Raji (cell line): ENCODE measurements around the gene LHX5.

Experiments
- POLR2A ChIP-seq: IDR thresholded peaks from 2 replicates; pipeline ENCODE4 v1.6.1; 2011; ENCODE audit warnings: low read depth, low read length, control low read depth; ENCODE audit not compliant: insufficient read depth

Gene LHX5

DNA sequence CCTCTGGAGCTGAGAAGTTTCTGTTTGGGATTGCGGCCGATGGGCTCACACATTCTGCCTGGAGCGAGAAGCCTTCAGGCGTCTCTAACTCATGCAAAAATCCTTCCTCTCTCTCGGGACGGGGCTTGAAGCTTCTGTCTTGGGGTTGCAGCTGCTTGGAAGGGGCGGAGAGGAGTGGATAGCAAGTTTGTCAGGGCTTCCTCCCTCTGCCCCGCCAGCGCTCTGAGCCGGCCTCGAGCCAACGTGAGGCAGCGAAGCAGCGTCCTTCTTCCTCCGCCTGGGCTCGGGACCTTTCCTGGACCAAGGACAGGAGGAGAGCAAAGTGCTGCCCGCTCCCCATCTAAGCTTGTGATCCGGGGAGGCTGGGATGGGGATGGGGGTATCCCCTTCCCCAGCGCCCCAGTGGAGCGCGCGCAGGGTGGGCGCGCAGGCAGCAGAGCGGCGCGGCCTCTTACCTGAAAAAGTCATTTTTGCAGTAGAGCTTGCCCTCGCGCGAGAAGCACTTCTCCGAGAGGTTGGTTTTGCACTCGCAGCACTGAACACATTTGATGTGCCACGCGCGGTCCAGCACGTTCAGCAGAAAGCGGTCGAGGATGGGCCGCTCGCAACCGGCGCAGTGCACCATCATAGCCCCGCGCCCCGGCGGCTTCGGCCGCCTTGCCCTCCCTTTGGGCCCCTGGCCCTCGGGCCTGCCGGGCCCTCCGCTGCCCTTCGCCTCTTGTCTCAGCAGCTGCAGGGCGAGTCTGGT lies 626 bp downstream of the LHX5 start:
- no peak for TF ChIP-seq POLR2A

DNA sequence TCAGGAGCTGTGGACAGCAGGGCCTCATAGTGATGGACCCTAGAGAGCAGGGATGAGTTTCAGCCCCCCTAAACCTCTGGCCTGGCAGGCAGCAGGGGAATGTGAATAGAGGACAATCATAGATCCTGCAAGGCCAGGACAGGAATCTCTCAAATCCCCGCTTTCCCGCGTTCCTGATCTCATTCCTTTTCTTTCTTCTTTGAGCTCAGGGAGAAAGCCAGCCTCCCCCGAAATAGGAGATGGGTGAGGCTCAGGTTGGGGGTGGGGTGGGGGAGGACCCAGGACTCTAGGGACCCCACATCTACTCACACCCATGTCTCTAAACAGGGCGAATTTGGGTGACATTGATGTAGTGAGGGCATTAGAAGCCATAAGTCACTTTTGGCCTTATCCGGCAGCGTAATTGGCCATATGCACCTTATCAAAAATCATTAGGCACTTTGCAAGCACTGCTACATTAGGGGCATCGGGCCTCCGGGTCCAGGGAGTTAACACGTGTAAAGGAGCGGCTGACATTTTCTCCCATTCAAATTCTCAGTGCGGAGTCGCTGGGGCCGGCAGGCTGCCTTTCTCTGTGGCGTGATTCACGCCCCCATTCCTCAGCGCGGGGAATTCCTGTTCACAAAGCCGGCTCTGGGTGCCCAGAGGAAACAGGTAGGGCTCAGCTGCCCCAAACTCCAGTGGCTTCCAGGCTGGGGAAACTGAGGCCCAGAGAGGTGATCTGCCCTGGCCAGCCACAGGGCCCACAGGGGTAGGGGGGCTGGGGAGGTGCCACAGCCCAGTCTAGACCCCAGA lies 1.5 kb downstream of the LHX5 start:
- no peak for TF ChIP-seq POLR2A

DNA sequence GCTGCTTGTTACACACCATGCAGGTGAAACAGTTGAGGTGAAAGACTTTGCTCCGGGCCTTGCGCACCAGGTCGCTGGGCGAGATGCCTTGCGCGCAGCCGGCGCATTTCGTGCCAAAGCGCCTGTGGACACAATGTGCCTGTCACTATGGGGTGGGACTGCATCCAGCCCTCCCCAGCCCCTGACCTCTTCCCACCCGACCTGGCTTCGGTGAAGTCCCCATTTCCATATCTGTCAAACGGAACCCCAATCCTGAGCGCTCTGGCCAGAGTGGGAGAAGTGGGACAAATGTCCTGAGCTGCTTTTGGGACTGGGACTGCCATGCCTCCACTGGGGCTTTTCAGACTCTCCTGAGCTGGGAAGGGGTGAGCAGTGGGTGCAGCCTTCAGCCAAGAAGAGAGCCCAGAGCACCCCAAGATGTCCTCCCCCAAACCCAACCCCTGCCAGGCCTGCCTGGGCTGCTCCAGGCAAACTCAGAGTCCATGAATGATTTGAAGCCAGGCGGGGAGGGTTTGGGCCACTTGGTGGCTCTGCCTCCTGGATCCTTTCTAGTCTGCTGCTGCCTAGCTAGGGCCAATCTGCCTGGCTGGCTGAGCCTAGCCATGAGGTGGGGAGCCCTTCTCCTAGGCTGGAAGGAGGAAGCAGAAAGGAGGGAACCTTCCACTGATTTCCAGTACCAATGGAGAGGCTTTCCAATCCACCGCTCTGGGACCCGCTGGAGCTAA lies 2.3 kb downstream of the LHX5 start:
- TF ChIP-seq POLR2A, result no peak

DNA sequence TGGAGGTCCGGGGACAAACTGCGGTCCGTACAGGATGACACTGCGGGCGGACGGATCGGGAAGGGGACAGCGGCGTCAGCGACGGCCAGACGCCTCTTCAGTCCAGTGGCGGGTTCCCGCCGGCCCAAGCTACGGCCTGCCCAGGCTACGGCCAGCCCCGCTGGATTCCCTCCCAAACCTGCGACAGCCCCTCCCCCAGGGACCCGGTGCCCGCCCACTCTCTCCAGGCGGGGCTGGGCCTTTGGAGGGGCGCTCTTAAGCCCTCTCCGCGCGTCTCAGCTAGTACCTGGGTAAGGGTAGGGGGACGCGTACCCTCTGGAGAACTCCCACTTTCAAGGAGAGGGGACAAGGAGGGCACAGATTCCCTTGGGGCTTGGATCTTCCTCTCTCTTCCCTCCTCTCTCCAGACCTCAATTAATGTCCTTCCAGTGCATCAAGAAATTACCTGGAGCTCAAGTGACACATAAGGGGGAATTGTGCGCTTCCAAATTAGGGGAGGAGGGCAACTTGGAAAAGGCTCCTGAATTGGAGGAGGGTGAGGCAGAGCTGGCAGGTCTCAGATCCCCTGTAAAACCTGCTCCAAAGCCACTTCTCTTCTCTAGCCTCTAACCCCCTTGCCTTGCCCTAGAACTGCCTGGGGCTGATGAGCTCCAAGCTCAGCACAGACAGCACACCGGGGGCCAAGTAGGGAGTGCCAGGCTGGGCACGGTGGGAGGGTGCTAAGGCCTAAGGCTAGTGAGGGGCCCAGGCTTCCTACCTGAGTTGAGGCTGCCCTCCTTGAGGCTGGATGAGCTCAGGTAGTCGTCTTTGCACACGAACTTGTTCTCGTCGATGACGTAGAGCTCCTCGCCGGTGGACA lies 3.1 kb downstream of the LHX5 start:
- no peak for TF ChIP-seq POLR2A

DNA sequence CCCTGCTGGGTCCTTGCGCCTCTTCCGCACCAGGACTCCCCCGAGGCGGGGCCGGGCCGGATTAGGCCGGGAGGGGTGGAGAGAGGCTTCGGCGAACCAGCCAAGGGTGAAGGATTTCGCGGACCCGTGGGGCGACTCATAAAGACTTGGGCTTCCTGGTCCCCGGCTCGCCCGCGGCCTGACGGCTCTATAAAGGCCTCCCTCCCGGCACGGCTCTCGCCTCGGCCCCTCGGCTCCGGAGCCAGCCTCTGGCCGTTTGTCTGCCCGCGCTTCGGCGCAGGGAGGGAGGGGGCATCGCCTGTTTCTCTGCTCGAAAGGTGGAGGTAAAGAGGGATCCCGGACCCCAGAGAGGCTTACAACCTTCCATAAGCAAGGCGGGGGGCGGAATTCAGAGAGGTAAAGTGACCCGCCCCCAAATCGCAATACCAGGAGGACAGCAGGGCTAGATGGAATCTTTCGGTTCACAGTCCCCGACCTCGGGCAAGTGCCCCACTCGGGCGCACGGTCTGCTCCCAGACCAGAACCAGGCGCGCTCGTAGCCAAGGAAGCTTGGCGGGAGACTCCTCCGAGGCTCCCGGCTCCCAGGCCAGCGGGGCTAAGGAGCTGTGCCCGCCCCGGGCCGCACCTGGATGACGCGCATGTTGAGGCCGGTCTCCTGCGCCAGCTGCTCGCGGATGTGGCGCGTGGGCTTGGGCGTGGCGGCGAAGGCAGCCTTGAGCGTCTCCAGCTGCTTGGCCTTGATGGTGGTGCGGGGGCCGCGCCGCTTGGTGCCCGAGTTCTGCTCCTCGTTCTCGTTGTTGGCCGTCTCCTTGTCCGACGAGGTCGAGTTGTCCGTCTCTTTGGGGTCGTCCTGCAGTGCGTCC lies 3.9 kb downstream of the LHX5 start:
- TF ChIP-seq POLR2A, result no peak

DNA sequence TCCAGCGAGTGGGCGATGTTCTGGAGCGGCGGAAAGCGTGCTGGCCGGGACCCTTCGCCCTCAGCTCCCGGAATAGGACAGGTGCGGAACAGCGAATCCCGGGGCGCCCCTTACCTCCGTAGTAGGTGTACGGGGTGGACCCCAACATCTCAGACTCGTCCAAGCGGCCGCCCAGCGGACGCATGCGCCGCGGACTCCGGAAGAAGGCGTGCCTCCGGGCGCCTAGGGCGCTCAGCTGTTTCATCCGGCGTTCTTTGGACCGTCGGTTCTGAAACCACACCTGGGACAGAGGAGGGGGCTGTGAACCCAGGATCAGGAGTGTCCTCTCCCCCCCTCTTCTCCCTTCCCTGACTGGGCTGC lies 4.5 kb downstream of the LHX5 start:
- TF ChIP-seq POLR2A, result no peak

DNA sequence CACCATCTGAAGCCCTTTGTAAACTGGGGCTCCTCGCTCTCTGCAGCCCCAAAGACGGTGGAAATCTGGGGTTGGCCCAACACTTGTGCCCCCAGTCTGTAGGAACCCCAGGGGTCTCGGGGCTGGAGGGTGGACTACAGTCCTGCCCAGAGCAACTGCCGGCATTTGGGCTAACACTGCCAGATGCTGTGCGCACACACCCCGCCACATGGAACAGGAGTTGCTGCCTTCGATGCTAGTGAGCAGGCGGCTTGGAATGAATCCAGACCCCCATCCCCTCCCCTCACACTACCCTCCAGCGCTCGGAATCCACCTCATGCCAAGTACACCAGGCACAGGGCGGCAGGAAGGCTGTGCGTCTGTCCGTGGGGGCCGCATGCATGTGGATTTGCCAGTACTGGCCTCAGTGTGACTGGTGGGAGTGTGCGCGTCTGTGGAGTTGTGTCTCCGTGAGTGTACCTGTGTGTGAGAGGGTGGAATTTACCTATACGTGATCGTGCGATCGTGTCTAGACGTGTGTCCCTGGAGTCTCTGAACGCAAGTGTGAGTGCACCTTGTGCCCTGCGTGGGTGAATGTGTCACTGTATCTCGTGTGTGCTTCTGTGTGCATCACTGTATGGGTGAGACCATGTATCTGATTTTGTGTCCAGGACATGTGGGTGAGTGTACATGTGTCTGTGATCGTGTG lies 5.1 kb downstream of the LHX5 start:
- TF ChIP-seq POLR2A, result no peak

DNA sequence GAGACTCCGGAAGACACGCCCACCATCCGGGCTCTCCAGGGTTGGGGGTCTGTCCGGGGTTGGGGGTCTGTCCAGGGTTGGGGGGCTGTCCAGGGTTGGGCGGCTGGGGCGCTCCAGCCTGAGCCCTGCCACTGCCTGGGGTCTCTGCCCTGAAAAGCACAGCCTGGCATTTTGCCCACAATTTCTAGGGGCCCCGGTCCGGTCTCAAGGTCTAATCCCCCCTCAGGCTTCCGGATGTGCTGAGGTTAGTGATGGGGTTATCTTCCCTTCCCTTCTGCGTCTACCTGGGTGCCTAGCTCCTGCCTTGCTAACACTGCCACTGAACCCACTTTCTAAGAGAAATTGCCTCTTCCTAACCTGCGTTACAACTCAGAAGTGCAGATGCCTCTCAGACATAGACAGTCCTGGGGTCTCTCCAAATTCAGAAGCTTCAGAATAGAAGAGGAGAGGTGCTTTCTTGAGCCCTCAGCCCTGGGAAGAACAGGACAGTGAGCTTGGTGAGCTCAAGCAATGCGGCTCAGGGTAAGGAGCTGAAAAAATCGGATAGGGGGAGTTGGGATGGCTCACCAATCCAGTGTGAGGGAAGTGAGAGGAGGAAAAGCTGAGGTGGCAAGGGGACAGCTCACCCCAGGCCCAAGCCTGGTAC lies 5.7 kb downstream of the LHX5 start:
- no peak for TF ChIP-seq POLR2A

DNA sequence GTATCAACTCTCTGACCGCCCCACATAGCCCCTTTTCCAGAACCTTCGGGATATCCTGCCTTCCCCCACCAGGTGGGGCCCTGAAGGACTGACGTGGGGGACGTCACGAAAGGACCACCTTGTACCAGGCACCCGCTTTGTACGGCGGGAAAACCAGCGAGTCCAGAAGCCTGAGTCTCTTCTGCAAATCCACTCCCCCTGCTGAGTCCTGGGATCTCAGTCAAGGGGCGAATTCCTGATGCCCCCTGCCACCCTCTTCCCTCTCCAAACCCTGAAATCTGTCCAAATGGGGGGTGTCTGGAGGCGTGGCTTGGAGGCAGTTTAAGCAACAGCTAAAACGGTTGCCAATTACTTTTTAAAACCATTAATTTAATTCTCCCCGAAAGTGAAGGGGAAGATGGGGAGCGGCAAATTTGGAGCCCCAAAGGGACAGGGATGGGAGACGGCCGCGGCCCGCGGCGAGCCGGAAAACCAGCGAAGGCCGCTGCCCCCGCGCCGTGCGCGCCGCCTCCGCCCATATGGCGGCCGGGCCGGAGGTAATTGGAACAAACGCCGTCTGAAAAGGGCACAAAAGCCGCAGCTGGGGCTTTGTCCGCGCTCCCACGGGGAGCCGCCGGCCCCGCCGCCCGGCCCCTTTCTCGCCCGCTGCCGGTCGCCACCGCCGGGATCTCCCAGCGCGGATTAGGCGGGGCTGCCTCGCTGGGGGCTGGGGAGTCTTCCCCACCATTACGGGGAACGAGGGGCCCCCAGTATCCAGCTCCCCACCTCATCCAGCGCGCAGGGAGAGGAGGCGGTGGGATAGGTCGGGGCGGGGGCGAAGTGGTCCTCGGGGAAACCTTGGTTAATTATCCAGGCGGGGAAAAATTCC lies 6.6 kb downstream of the LHX5 start:
- TF ChIP-seq POLR2A, result no peak

DNA sequence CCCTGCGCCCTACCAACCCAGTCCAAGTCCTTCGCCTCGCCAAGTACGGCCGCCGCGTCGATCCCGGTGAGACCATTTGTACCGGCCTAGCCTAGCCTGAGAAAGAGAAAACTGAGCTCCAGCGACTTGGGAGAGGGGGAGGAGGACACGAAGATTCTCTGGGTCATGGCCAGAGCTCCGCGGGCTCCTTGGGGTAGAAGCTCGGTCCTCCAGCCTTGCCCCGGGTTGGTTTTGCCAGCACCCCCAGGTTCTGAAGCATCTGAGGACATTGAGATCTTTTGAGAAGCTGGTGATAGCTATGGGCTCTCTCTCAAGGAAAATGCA lies 7.3 kb downstream of the LHX5 start:
- no peak for TF ChIP-seq POLR2A

DNA sequence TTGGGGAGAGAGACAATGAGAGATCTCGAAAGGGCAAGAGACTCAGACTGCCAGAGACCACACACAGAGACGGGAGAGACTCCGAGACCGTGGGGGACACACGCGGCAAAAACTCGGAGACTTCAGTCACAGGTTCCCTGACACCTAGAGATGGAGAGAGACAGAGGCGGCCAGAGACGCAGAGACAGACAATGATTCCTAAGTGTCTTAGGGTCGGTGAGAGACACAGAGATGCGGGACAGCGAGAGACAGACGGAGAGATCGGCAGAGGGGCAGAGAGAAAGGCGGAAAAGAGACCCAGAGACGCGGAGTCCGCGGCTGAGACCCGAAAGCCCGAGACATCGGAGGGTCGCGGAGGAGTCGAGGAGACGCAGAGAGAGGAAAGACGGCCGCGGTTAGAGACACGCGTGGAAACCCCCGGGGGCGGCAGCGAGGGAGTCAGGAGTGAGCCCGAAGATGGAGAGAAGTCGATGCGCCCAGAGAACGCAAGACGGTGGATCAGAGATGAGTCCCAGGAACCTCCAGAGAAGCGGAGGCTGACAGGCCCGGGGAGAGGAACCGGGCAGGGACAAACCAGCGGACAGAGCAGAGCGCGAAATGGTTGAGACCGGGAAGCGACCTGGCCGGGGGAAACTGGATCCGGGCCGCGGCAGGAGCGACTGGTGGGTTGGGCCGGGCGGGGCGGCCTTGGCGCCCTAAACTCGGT lies 7.8 kb downstream of the LHX5 start:
- TF ChIP-seq POLR2A, result no peak
